Measurements from ENCODE around the gene SLC6A18. TPM values are rescaled to one million over a fixed set of nuclear protein-coding genes. Genes with fewer than 3 reads are reported as not detected.

SLC6A18 gene
- polyA plus RNA-seq, 1 donor (not counting 4 experiments of a cell fraction or from before 2014, with no cell fraction given), result not detected

DNA sequence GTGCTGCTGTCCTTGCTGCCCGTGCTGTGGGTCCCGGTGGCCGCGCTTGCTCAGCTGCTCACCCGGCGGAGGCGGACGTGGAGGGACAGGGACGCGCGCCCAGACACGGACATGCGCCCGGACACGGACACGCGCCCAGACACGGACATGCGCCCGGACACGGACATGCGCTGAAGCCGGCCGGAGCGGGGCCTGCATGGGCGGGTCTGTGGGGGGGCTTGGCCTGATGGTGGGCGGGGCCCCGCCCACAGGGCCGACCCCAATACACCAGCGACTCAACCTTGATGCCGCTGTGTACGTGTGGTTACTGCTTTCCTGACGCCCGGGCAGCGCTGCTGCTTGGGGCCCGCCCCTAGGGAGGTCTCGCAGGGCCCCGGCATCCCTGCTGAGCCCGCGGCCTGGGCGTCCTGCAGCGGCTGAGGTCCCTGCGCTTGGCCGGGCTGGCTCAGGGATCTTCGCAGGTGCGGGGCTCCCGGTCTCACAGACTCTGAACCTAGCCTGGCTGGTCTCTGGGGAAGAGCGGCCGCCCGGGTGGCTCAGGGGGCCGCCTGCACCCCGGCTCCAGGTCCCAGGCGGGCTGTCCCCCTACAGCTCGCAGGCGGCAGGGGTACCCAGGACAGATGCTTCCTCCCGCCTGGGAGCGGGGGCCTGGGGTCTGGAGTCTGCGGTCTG is 20.9 kb downstream of the SLC6A18 start:
- DNase-seq (ENCODE audit: low read depth, low spot score) (no peak), FAIRE-seq (no peak)
- H3K4me1 ChIP-seq (ENCODE audit: control insufficient read depth, extremely low read depth, insufficient read depth, low read length), result no peaks in the 10 kb centered on the region
- no peak for TF ChIP-seq EZH2 (IDR thresholded peaks at IDR 0.05; ENCODE audit: low read length)
- TF ChIP-seq, protein P1, sequence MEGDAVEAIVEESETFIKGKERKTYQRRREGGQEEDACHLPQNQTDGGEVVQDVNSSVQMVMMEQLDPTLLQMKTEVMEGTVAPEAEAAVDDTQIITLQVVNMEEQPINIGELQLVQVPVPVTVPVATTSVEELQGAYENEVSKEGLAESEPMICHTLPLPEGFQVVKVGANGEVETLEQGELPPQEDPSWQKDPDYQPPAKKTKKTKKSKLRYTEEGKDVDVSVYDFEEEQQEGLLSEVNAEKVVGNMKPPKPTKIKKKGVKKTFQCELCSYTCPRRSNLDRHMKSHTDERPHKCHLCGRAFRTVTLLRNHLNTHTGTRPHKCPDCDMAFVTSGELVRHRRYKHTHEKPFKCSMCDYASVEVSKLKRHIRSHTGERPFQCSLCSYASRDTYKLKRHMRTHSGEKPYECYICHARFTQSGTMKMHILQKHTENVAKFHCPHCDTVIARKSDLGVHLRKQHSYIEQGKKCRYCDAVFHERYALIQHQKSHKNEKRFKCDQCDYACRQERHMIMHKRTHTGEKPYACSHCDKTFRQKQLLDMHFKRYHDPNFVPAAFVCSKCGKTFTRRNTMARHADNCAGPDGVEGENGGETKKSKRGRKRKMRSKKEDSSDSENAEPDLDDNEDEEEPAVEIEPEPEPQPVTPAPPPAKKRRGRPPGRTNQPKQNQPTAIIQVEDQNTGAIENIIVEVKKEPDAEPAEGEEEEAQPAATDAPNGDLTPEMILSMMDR (optimal IDR thresholded peaks at IDR 0.05 in 1 of 3, IDR thresholded peaks at IDR 0.05 in 1 of 3, conservative IDR thresholded peaks at IDR 0.05 in 1 of 3; ENCODE audit: extremely low read depth in 1 of 3, insufficient read depth in 2 of 3, low read length in 3 of 3), result no peak
- H3K9me1 ChIP-seq (ENCODE audit: control insufficient read depth, extremely low read depth, insufficient read depth, low read length), result no peaks in the 10 kb centered on the region
- no peak overlapping the region for H2AFZ ChIP-seq (ENCODE audit: control insufficient read depth, low read length)
- dilution Hi-C loops (cut with MboI; ENCODE audit: extremely low pct_ligation_motif_present, low sequenced_read_pairs), result no loop called here
- no peak overlapping the region for H3K27ac ChIP-seq (ENCODE audit: control insufficient read depth, insufficient read depth, low read length)
- no peaks in the 10 kb centered on the region for H3K79me2 ChIP-seq (ENCODE audit: control insufficient read depth, insufficient read depth, low read length)
- H3K36me3 ChIP-seq (ENCODE audit: control insufficient read depth in 2 of 2, extremely low read depth in 1 of 2, insufficient read depth in 2 of 2, low read length in 2 of 2), result no peaks in the 10 kb centered on the region
- no peaks in the 10 kb centered on the region for H4K20me1 ChIP-seq (ENCODE audit: control insufficient read depth, extremely low read depth, insufficient read depth, low read length)
- H3K27me3 ChIP-seq (ENCODE audit: control insufficient read depth, extremely low read depth, insufficient read depth, low read length), result peaks cover 18% of the 10 kb centered on the region
- H3K4me2 ChIP-seq (ENCODE audit: control insufficient read depth, extremely low read depth, insufficient read depth, low read depth, low read length), result no peak overlapping the region
- H3K9ac ChIP-seq (ENCODE audit: control insufficient read depth, extremely low read depth, insufficient read depth, low read length), result no peak overlapping the region
- H3K9me3 ChIP-seq (ENCODE audit: control insufficient read depth, low read depth, low read length), result no peaks in the 10 kb centered on the region
- H3K4me3 ChIP-seq (ENCODE audit: control insufficient read depth in 2 of 3, extremely low read depth in 1 of 3, insufficient read depth in 2 of 3, low read depth in 1 of 3, low read length in 3 of 3), result no peak overlapping the region

DNA sequence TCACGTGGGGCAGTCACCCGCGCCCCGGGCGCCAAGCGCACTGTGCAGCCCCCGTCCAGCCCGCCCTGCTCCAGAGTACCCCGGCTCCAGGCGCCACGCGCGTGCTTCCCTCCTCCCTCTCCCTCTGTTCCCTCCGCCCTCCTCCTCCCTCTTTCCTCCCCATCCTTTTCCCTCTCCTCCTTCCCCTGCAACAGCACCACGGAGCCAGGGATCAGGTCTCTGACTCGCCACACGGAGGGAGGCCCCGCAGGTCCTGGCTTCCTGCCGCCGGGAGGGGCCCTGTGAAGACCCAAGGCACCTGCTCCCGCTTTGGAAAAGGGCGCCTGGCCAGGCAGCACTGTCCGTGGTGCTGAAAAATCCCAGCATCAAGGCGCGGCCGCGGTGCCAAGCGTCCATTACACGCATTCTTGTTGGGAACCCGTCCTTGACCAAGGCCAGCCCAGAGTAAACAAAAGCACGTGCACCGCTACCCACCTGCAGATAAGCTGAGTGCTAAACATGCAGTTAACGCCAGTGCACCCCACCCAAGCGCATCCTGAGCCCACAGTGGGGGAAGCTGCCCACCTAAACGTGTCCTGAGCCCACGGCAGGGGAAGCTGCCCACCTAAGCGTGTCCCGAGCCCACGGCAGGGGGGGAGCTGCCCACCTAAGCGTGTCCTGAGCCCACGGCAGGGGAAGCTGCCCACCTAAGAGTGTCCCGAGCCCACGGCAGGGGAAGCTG is 21.7 kb downstream of the SLC6A18 start:
- no peak overlapping the region for H3K27ac ChIP-seq (ENCODE audit: control insufficient read depth, insufficient read depth, low read length)
- H3K4me2 ChIP-seq (ENCODE audit: control insufficient read depth, extremely low read depth, insufficient read depth, low read depth, low read length), result no peak overlapping the region
- dilution Hi-C loops (cut with MboI; ENCODE audit: extremely low pct_ligation_motif_present, low sequenced_read_pairs), result no loop called here
- no peaks in the 10 kb centered on the region for H4K20me1 ChIP-seq (ENCODE audit: control insufficient read depth, extremely low read depth, insufficient read depth, low read length)
- no peak overlapping the region for H2AFZ ChIP-seq (ENCODE audit: control insufficient read depth, low read length)
- H3K36me3 ChIP-seq (ENCODE audit: control insufficient read depth in 2 of 2, extremely low read depth in 1 of 2, insufficient read depth in 2 of 2, low read length in 2 of 2), result no peaks in the 10 kb centered on the region
- DNase-seq (ENCODE audit: low read depth, low spot score) (no peak), FAIRE-seq (no peak)
- H3K4me3 ChIP-seq (ENCODE audit: control insufficient read depth in 2 of 3, extremely low read depth in 1 of 3, insufficient read depth in 2 of 3, low read depth in 1 of 3, low read length in 3 of 3), result no peak overlapping the region
- H3K4me1 ChIP-seq (ENCODE audit: control insufficient read depth, extremely low read depth, insufficient read depth, low read length), result no peaks in the 10 kb centered on the region
- H3K27me3 ChIP-seq (ENCODE audit: control insufficient read depth, extremely low read depth, insufficient read depth, low read length), result peaks cover 18% of the 10 kb centered on the region
- no peaks in the 10 kb centered on the region for H3K79me2 ChIP-seq (ENCODE audit: control insufficient read depth, insufficient read depth, low read length)
- H3K9ac ChIP-seq (ENCODE audit: control insufficient read depth, extremely low read depth, insufficient read depth, low read length), result no peak overlapping the region
- TF ChIP-seq EZH2 (IDR thresholded peaks at IDR 0.05; ENCODE audit: low read length), result no peak
- TF ChIP-seq, protein P1 (optimal IDR thresholded peaks at IDR 0.05 in 1 of 3, IDR thresholded peaks at IDR 0.05 in 1 of 3, conservative IDR thresholded peaks at IDR 0.05 in 1 of 3; ENCODE audit: extremely low read depth in 1 of 3, insufficient read depth in 2 of 3, low read length in 3 of 3), result no peak
- H3K9me1 ChIP-seq (ENCODE audit: control insufficient read depth, extremely low read depth, insufficient read depth, low read length), result no peaks in the 10 kb centered on the region
- H3K9me3 ChIP-seq (ENCODE audit: control insufficient read depth, low read depth, low read length), result no peaks in the 10 kb centered on the region
